AG04450 (cell line): ENCODE data around the gene CHTF18. TPM values are rescaled to one million over a fixed set of nuclear protein-coding genes. Genes with fewer than 3 reads are reported as not detected.

ENCODE experiments used
- CTCF ChIA-PET: fragments of 300-600, 350-600 bp; formaldehyde crosslinking; extraction: SDS; loops from one replicate; lab custom pipeline; 2022; ENCODE audit warnings: antibody characterized with exemption, inconsistent platforms; lab: Charles Lee
- POLR2A ChIA-PET: fragments of 350-600 bp; formaldehyde crosslinking; extraction: SDS; loops from one replicate; lab custom pipeline; 2021; ENCODE audit warnings: antibody characterized with exemption, inconsistent platforms; lab: Yijun Ruan, JAX
- DNase-seq: peaks from one replicate; pipeline ENCODE4 v3.0.0-alpha.2; 2011; ENCODE audit warnings: low read depth, low spot score
- H3K27ac ChIP-seq: one replicate; pipeline ENCODE4 v1.5.1; 2012; ENCODE audit warnings: low read depth, low read length, control low read depth
- H3K27me3 ChIP-seq: one replicate; pipeline ENCODE4 v1.6.0; 2012; ENCODE audit warnings: low read length; ENCODE audit not compliant: control insufficient read depth, insufficient read depth
- H3K4me3 ChIP-seq: 2 replicates; pipeline ENCODE4 v1.5.1; 2011; ENCODE audit warnings: mild to moderate bottlenecking, low read depth, low read length, control low read depth
- H3K9me3 ChIP-seq: 2 replicates; pipeline ENCODE4 v1.5.1; 2012; ENCODE audit warnings: low read length; ENCODE audit not compliant: control insufficient read depth, insufficient read depth
- CTCF ChIP-seq: IDR thresholded peaks from 2 replicates; pipeline ENCODE4 v1.5.1; 2011; ENCODE audit warnings: low read depth, low read length, control low read depth, inconsistent platforms
- polyA plus RNA-seq: library from polyadenylated mRNA; depleted of rRNA; stranded (reverse); fragments of >200 nt; gene quantifications from 2 replicates; pipeline ENCODE4 v1.2.3, GENCODE V29; 2011

The CHTF18 gene
- polyA plus RNA-seq, 1 experiment, result 1.1 TPM

GRCh38 chr16:766008-766819 lies 22.2 kb upstream of the CHTF18 start:
- Histone ChIP-seq H3K9me3 (no peaks in the 10 kb centered on the region; the same call in 1 of the 2 replicates), H3K27me3 (peaks cover 3% of the 10 kb centered on the region), H3K4me3 (no peak overlapping the region), H3K27ac (no peak overlapping the region)
- DNase-seq, result no peak
- ChIA-PET POLR2A (no interaction called here), CTCF (interaction anchor here (0.5 kb wide), 1 partner anchor 26 kb away, joined by 6 read pairs; no protein-coding TSS in a partner anchor)
- no peak for TF ChIP-seq CTCF

- POLR2A ChIA-PET, result no interaction called here
- no peak for TF ChIP-seq CTCF
Measured at GRCh38 chr16:766820-767640, 21.4 kb upstream of the CHTF18 start.

GRCh38 chr16:767743-768235 lies 20.6 kb upstream of the CHTF18 start:
- ChIA-PET CTCF (no interaction called here), POLR2A (no interaction called here)
- no peak for DNase-seq
- Histone ChIP-seq H3K27ac (no peak overlapping the region), H3K9me3 (no peaks in the 10 kb centered on the region; the same call in 1 of the 2 replicates), H3K4me3 (no peak overlapping the region), H3K27me3 (no peaks in the 10 kb centered on the region)
- TF ChIP-seq CTCF, result no peak

More at GRCh38 chr16:766820-767640, 21.4 kb upstream of the CHTF18 start:
- DNase-seq, result no peak
- CTCF ChIA-PET, result no interaction called here
- Histone ChIP-seq H3K9me3 (no peaks in the 10 kb centered on the region; the same call in 1 of the 2 replicates), H3K4me3 (no peak overlapping the region), H3K27me3 (no peaks in the 10 kb centered on the region), H3K27ac (no peak overlapping the region)

- ChIA-PET POLR2A (no interaction called here), CTCF (no interaction called here)
- H3K27ac ChIP-seq, result no peak overlapping the region
- no peak for TF ChIP-seq CTCF
- no peak for DNase-seq
- H3K4me3 ChIP-seq, result no peak overlapping the region
- no peaks in the 10 kb centered on the region for H3K27me3 ChIP-seq
- no peaks in the 10 kb centered on the region; the same call in 1 of the 2 replicates for H3K9me3 ChIP-seq
Measured at GRCh38 chr16:768428-768827, 20.0 kb upstream of the CHTF18 start.
